Osteoblast (primary cell): Measurements from ENCODE around the gene MTHFS. TPM values are rescaled to one million over a fixed set of nuclear protein-coding genes. Genes with fewer than 3 reads are reported as not detected.

ENCODE experiments used
- DNase-seq: peaks from one replicate; pipeline ENCODE4 v3.0.0; 2011; ENCODE audit warnings: low spot score, mixed read lengths; ENCODE audit not compliant: insufficient read length; ENCODE audit errors: missing footprints
- H2AFZ ChIP-seq: 2 replicates; pipeline ENCODE4 v1.6.0; 2011; ENCODE audit warnings: mild to moderate bottlenecking, low read length
- H3K27ac ChIP-seq: 2 replicates; pipeline ENCODE4 v1.5.1; 2011; ENCODE audit warnings: mild to moderate bottlenecking, low read depth, low read length, moderate library complexity
- H3K27me3 ChIP-seq: 2 replicates; pipeline ENCODE4 v1.6.0; 2012; ENCODE audit warnings: mild to moderate bottlenecking, control low read depth, inconsistent platforms, low read length, moderate library complexity; ENCODE audit not compliant: insufficient read depth
- H3K36me3 ChIP-seq: 2 replicates; pipeline ENCODE4 v1.5.1; 2011; ENCODE audit warnings: mild to moderate bottlenecking, low read length, control low read depth, moderate library complexity; ENCODE audit not compliant: insufficient read depth
- H3K4me1 ChIP-seq: 2 replicates; pipeline ENCODE4 v1.5.1; 2011; ENCODE audit warnings: mild to moderate bottlenecking, low read length, control low read depth, moderate library complexity; ENCODE audit not compliant: insufficient read depth
- H3K4me2 ChIP-seq: 2 replicates; pipeline ENCODE4 v1.6.0; 2011; ENCODE audit warnings: mild to moderate bottlenecking, low read length; ENCODE audit not compliant: insufficient read depth
- H3K4me3 ChIP-seq: fragments of 200-600 bp; sonication (generic); 3 replicates; pipeline ENCODE4 v1.5.1; 2012; ENCODE audit warnings: mild to moderate bottlenecking, low read length, inconsistent platforms; ENCODE audit not compliant: insufficient read depth
- H3K79me2 ChIP-seq: 2 replicates; pipeline ENCODE4 v1.6.0; 2012; ENCODE audit warnings: mild to moderate bottlenecking, low read length, control low read depth, inconsistent platforms; ENCODE audit not compliant: insufficient read depth
- H3K9me3 ChIP-seq: 2 replicates; pipeline ENCODE4 v1.5.1; 2011; ENCODE audit warnings: low read depth, low read length, control low read depth
- H4K20me1 ChIP-seq: 2 replicates; pipeline ENCODE4 v1.6.0; 2012; ENCODE audit warnings: mild to moderate bottlenecking, low read length, control low read depth; ENCODE audit not compliant: insufficient read depth
- CTCF ChIP-seq: IDR thresholded peaks from 2 replicates; pipeline ENCODE4 v1.5.1; 2011; ENCODE audit warnings: mild to moderate bottlenecking, low read depth, low read length, moderate library complexity; ENCODE audit errors: extremely low read depth
- total RNA-seq: library from RNA; depleted of rRNA; stranded (reverse); fragments of >200 nt; gene quantifications from 2 replicates; pipeline ENCODE4 v1.2.3, GENCODE V29; 2012

Gene MTHFS
- total RNA-seq, 1 donor = 17.0 TPM

- H3K9me3 ChIP-seq = peaks cover 5% of the 10 kb centered on the region
- TF ChIP-seq CTCF = no peak
- H3K4me3 ChIP-seq = no peak overlapping the region
- no peak overlapping the region for H3K4me2 ChIP-seq
- no peak overlapping the region for H2AFZ ChIP-seq
- H3K27me3 ChIP-seq = no peaks in the 10 kb centered on the region
- DNase-seq = no peak
- peaks cover 9% of the 10 kb centered on the region for H3K4me1 ChIP-seq
- H3K27ac ChIP-seq = no peak overlapping the region
- no peaks in the 10 kb centered on the region for H3K79me2 ChIP-seq
- no peaks in the 10 kb centered on the region for H4K20me1 ChIP-seq
- no peaks in the 10 kb centered on the region for H3K36me3 ChIP-seq
Measured at GRCh38 chr15:79874242-79874641, 22.6 kb downstream of the MTHFS start.

GRCh38 chr15:79872358-79873017 lies 24.3 kb downstream of the MTHFS start:
- H3K36me3 ChIP-seq = no peaks in the 10 kb centered on the region
- H3K27ac ChIP-seq = peak overlapping the region; percentile 81
- DNase-seq = no peak
- H3K4me1 ChIP-seq = peaks cover 9% of the 10 kb centered on the region
- H4K20me1 ChIP-seq = no peaks in the 10 kb centered on the region
- no peaks in the 10 kb centered on the region for H3K27me3 ChIP-seq
- H2AFZ ChIP-seq = peak overlapping the region; percentile 53
- H3K4me3 ChIP-seq = no peak overlapping the region
- peak overlapping the region; percentile 3 for H3K4me2 ChIP-seq
- peaks cover 3% of the 10 kb centered on the region for H3K9me3 ChIP-seq
- TF ChIP-seq CTCF = no peak
- H3K79me2 ChIP-seq = no peaks in the 10 kb centered on the region

GRCh38 chr15:79868554-79868953 lies 28.3 kb downstream of the MTHFS start:
- Histone ChIP-seq H4K20me1 (no peaks in the 10 kb centered on the region), H3K9me3 (no peaks in the 10 kb centered on the region), H3K4me2 (no peak overlapping the region), H3K27me3 (no peaks in the 10 kb centered on the region), H2AFZ (no peak overlapping the region), H3K79me2 (no peaks in the 10 kb centered on the region), H3K4me1 (peaks cover 15% of the 10 kb centered on the region), H3K27ac (no peak overlapping the region), H3K4me3 (no peak overlapping the region), H3K36me3 (no peaks in the 10 kb centered on the region)
- no peak for DNase-seq
- TF ChIP-seq CTCF = no peak

GRCh38 chr15:79863886-79864285 lies 32.9 kb downstream of the MTHFS start:
- H3K9me3 ChIP-seq = no peaks in the 10 kb centered on the region
- H2AFZ ChIP-seq = no peak overlapping the region
- no peaks in the 10 kb centered on the region for H3K79me2 ChIP-seq
- H4K20me1 ChIP-seq = no peaks in the 10 kb centered on the region
- DNase-seq = peak; percentile 9
- peaks cover 6% of the 10 kb centered on the region for H3K4me1 ChIP-seq
- H3K27me3 ChIP-seq = no peaks in the 10 kb centered on the region
- no peak for TF ChIP-seq CTCF
- H3K36me3 ChIP-seq = no peaks in the 10 kb centered on the region
- no peak overlapping the region for H3K27ac ChIP-seq
- no peak overlapping the region for H3K4me2 ChIP-seq
- H3K4me3 ChIP-seq = no peak overlapping the region
